Adrenal gland (tissue), 5 donors: ENCODE results near the gene GRM8.

Source experiments
- CTCF ChIP-seq, 6 experiments: fragments of 450-650 bp in 4 of 6; fragments of 200-600 bp in 2 of 6; sonication (generic) in 1 of 6; IDR thresholded peaks; 1 replicate in 5 of 6; 2 replicates in 1 of 6; pipeline versions ENCODE4 v1.5.1 to v1.8.0; 2016 to 2021; ENCODE audit warnings: antibody characterized with exemption in 6 of 6, mild to moderate bottlenecking in 2 of 6, moderate library complexity in 1 of 6
- POLR2A ChIP-seq, 2 donors: fragments of 450-650 bp; IDR thresholded peaks; one replicate each; pipeline ENCODE4 v1.6.1; 2017; ENCODE audit warnings: antibody characterized with exemption in 2 of 2, mild to moderate bottlenecking in 2 of 2, moderate library complexity in 1 of 2
- donor health status: DM: no; HTN: no; CAD: no.

- TF ChIP-seq CTCF (IDR thresholded peaks at IDR 0.05) (no peak), POLR2A (IDR thresholded peaks at IDR 0.05) (no peak)
Measured at GRCh38 chr7:127207806-127208205, 44.9 kb downstream of the GRM8 start.
